Testis (tissue), 3 donors: ENCODE data around the gene FAM120C. TPM values are rescaled to one million over a fixed set of nuclear protein-coding genes. Genes with fewer than 3 reads are reported as not detected.

Experiments
- DNase-seq: peaks from one replicate; pipeline ENCODE4 v3.0.0-alpha.2; 2019
- H3K27ac ChIP-seq, 2 donors: fragments of 200-600 bp; sonication (generic); one replicate each; pipeline ENCODE4 v1.5.1; 2019
- H3K27me3 ChIP-seq: fragments of 200-600 bp; sonication (generic); one replicate; pipeline ENCODE4 v1.5.1; 2019
- H3K36me3 ChIP-seq: fragments of 200-600 bp; sonication (generic); one replicate; pipeline ENCODE4 v1.5.1; 2017; ENCODE audit warnings: low read depth; ENCODE audit errors: missing control alignments
- H3K4me1 ChIP-seq: fragments of 200-600 bp; sonication (generic); one replicate; pipeline ENCODE4 v1.5.1; 2019
- H3K4me3 ChIP-seq, 2 donors: fragments of 200-600 bp; sonication (generic); one replicate each; pipeline ENCODE4 v1.5.1; 2017 to 2019
- H3K9me3 ChIP-seq: fragments of 200-600 bp; sonication (generic); one replicate; pipeline ENCODE4 v1.5.1; 2017
- POLR2A ChIP-seq: fragments of 450-650 bp; IDR thresholded peaks from one replicate; pipeline ENCODE4 v1.6.1; 2017; ENCODE audit warnings: antibody characterized with exemption, mild to moderate bottlenecking, moderate library complexity
- WGBS, 2 donors: methylation state at CpG; one replicate each; pipeline ENCODE4 v1.1.5; 2018; 5-methylcytosine and 5-hydroxymethylcytosine counted together
- intact Hi-C: fragments of 100-400 bp; cut with DNase I; formaldehyde crosslinking; loops from one replicate; pipeline ENCODE4 v1.15.1; 2023; ENCODE audit warnings: low total_unique reads
- polyA plus RNA-seq: library from polyadenylated mRNA; stranded (reverse); fragments of 350-450 nt; fragmentation: Illumina TruSeq; extraction: RNeasy Lipid Tissue Mini Kit (QIAGEN cat#74804); gene quantifications from one replicate; pipeline ENCODE4 v1.2.3, GENCODE V29; 2014; ENCODE audit warnings: low read depth, low replicate concordance; ENCODE audit not compliant: insufficient read depth
- total RNA-seq, 2 donors: library from RNA; depleted of rRNA; stranded (reverse); fragments of >200 nt; gene quantifications; one replicate each; pipeline ENCODE4 v1.2.3, GENCODE V29; 2016
- TF ChIP-seq, protein P1 (sequence below), 3 experiments: fragments of 450-650 bp in 2 of 3; fragments of 200-600 bp in 1 of 3; sonication (generic) in 1 of 3; IDR thresholded peaks; one replicate each; pipeline ENCODE4 v1.5.1; 2016 to 2019; ENCODE audit warnings: antibody characterized with exemption in 3 of 3, mild to moderate bottlenecking in 2 of 3, moderate library complexity in 1 of 3

Gene FAM120C
- total and polyA plus RNA-seq, 3 donors from 2014 or later: 5.3 to 22.3 (median 20.5) TPM

DNA sequence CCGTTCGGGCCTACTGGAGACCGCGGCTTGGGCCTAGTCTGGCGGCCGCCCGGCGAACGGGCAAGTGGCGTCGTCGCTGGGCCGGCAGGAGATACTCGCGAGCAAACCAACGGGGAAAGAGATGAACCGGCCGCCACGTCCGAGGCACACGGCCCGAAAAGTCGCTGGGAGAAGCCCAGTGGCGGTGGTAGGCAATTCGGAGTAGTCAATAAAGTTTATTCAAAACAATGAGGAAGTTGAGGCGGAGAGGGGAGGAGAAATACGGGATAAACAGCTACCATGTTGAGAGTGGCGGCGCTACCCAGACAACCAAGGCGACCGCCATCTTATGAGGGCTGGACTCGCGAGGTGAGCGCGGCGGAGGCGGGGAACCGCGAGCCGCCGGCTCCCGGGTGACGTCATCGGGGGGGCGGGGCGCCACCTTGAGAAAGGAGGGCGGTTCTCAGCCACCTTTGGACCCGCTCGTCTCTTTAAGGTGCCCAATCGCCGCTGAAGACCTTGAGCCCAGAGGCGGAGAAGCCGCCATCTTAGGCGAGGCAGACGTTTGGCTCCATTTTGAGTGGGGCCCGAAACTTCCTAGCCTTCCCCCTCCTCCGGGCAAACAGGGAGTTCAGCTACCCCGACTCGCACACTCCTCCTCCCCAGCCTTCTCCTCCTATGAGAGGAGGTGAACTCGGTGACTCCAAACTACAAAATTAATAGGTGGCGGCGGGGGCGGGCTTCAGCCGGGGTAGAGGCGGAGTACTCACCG is 138.8 kb downstream of the FAM120C start, which contains the start of gene PHF8:
Gene PHF8, minus strand, starts transcription at position 348 of the 751 bp plus-strand sequence. CDS start 1,745 bp downstream, outside the sequence.
- Histone ChIP-seq H3K36me3 (no peaks in the 10 kb centered on the region), H3K4me3 (peak within 1 kb of the TSS; percentile 71 to 81), H3K9me3 (no peaks in the 10 kb centered on the region), H3K27ac (peak within 1 kb of the TSS; percentile 89 to 93), H3K27me3 (no peaks in the 10 kb centered on the region), H3K4me1 (no peaks in the 10 kb centered on the region)
- peak; percentile 96 for DNase-seq
- TF ChIP-seq, protein P1, sequence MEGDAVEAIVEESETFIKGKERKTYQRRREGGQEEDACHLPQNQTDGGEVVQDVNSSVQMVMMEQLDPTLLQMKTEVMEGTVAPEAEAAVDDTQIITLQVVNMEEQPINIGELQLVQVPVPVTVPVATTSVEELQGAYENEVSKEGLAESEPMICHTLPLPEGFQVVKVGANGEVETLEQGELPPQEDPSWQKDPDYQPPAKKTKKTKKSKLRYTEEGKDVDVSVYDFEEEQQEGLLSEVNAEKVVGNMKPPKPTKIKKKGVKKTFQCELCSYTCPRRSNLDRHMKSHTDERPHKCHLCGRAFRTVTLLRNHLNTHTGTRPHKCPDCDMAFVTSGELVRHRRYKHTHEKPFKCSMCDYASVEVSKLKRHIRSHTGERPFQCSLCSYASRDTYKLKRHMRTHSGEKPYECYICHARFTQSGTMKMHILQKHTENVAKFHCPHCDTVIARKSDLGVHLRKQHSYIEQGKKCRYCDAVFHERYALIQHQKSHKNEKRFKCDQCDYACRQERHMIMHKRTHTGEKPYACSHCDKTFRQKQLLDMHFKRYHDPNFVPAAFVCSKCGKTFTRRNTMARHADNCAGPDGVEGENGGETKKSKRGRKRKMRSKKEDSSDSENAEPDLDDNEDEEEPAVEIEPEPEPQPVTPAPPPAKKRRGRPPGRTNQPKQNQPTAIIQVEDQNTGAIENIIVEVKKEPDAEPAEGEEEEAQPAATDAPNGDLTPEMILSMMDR (IDR thresholded peaks at IDR 0.05): no peak
- TF ChIP-seq POLR2A: no peak
- intact Hi-C loops: no loop called here
- WGBS, 2 donors: 0% methylated on average over 19 to 54 of the region's 66 CpGs

- Histone ChIP-seq H3K4me3 (peak overlapping the region; percentile 71 to 81), H3K36me3 (no peaks in the 10 kb centered on the region), H3K27ac (peak overlapping the region; percentile 89 to 93), H3K4me1 (no peaks in the 10 kb centered on the region), H3K9me3 (no peaks in the 10 kb centered on the region), H3K27me3 (no peaks in the 10 kb centered on the region)
- no peak for TF ChIP-seq POLR2A
- TF ChIP-seq, protein P1 (IDR thresholded peaks at IDR 0.05): no peak
- DNase-seq: no peak
- 0% methylated on average over 6 to 37 of the region's 43 CpGs for WGBS, 2 donors
- intact Hi-C loops: no loop called here
Observed at GRCh38 chrX:54043541-54044125, 139.4 kb downstream of the FAM120C start.

GRCh38 chrX:54043056-54043455 is 140.0 kb downstream of the FAM120C start:
- 0% methylated on average over 8 to 11 of the region's 11 CpGs for WGBS, 2 donors
- Histone ChIP-seq H3K4me1 (no peaks in the 10 kb centered on the region), H3K27me3 (no peaks in the 10 kb centered on the region), H3K27ac (peak overlapping the region; percentile 89 to 93), H3K9me3 (no peaks in the 10 kb centered on the region), H3K4me3 (peak overlapping the region; percentile 71 to 81), H3K36me3 (no peaks in the 10 kb centered on the region)
- no peak for DNase-seq
- TF ChIP-seq, protein P1 (IDR thresholded peaks at IDR 0.05): no peak
- TF ChIP-seq POLR2A: no peak
- intact Hi-C loops: no loop called here

DNA sequence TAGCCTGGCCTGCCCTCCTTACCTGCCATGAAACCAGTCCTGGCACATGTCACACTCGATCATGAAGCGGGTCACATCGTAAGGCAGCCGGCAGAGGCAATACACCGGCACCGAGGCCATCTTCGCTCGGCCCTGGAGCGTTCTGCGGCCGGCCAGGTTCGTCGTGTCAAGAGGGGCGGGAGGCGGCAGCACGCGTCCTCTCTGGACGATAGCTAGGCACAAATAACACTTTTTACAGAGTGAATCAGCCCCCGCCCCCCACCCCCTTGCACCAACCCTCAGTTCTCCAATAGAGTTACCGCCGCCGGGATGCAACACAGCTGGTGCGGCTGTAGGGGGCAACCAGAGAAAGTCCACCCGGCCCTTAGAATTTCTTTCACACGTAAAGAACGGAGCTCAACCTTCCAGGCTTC is 140.4 kb downstream of the FAM120C start:
- intact Hi-C loops: no loop called here
- no peak for TF ChIP-seq POLR2A
- TF ChIP-seq, protein P1 (IDR thresholded peaks at IDR 0.05): no peak
- peak overlapping the region in 1 of 2 donors; percentile 89 for H3K27ac ChIP-seq
- H3K27me3 ChIP-seq: no peaks in the 10 kb centered on the region
- 0% methylated on average over 2 to 26 of the region's 26 CpGs for whole genome bisulfite sequencing, 2 donors
- H3K4me1 ChIP-seq: no peaks in the 10 kb centered on the region
- no peaks in the 10 kb centered on the region for H3K36me3 ChIP-seq
- H3K4me3 ChIP-seq: peak overlapping the region; percentile 71 to 81
- no peaks in the 10 kb centered on the region for H3K9me3 ChIP-seq
- peak; percentile 54 for DNase-seq
